ENCODE results near the gene PRKCE. TPM values are rescaled to one million over a fixed set of nuclear protein-coding genes. Genes with fewer than 3 reads are reported as not detected.

The PRKCE gene
- total and polyA plus RNA-seq, 2 experiments from 2014 or later, result 0.94 to 1.2 TPM

- no peaks in the 10 kb centered on the region for H3K27me3 ChIP-seq (ENCODE audit: insufficient read depth)
- H3K79me2 ChIP-seq (replicated peaks; ENCODE audit: insufficient read depth), result no peaks in the 10 kb centered on the region
- DNase-seq (ENCODE audit: low spot score), result no peak
- no peak overlapping the region for H2AFZ ChIP-seq
- peaks cover 3% of the 10 kb centered on the region for H3K27me3 Mint-ChIP-seq (ENCODE audit: insufficient read depth, low read depth, poor library complexity)
- H3K27ac Mint-ChIP-seq, result no peak overlapping the region
- H3K4me2 ChIP-seq, result no peak overlapping the region
- H3K36me3 Mint-ChIP-seq (ENCODE audit: low read depth), result no peaks in the 10 kb centered on the region
- H3K4me3 ChIP-seq, result no peak overlapping the region
- no peak for ATAC-seq
- H4K20me1 ChIP-seq (replicated peaks; ENCODE audit: insufficient read depth), result no peaks in the 10 kb centered on the region
- no peak for TF ChIP-seq ZNF331 (CRISPR knock-in tag; IDR thresholded peaks at IDR 0.05; ENCODE audit: low read depth)
- TF ChIP-seq, protein P1, sequence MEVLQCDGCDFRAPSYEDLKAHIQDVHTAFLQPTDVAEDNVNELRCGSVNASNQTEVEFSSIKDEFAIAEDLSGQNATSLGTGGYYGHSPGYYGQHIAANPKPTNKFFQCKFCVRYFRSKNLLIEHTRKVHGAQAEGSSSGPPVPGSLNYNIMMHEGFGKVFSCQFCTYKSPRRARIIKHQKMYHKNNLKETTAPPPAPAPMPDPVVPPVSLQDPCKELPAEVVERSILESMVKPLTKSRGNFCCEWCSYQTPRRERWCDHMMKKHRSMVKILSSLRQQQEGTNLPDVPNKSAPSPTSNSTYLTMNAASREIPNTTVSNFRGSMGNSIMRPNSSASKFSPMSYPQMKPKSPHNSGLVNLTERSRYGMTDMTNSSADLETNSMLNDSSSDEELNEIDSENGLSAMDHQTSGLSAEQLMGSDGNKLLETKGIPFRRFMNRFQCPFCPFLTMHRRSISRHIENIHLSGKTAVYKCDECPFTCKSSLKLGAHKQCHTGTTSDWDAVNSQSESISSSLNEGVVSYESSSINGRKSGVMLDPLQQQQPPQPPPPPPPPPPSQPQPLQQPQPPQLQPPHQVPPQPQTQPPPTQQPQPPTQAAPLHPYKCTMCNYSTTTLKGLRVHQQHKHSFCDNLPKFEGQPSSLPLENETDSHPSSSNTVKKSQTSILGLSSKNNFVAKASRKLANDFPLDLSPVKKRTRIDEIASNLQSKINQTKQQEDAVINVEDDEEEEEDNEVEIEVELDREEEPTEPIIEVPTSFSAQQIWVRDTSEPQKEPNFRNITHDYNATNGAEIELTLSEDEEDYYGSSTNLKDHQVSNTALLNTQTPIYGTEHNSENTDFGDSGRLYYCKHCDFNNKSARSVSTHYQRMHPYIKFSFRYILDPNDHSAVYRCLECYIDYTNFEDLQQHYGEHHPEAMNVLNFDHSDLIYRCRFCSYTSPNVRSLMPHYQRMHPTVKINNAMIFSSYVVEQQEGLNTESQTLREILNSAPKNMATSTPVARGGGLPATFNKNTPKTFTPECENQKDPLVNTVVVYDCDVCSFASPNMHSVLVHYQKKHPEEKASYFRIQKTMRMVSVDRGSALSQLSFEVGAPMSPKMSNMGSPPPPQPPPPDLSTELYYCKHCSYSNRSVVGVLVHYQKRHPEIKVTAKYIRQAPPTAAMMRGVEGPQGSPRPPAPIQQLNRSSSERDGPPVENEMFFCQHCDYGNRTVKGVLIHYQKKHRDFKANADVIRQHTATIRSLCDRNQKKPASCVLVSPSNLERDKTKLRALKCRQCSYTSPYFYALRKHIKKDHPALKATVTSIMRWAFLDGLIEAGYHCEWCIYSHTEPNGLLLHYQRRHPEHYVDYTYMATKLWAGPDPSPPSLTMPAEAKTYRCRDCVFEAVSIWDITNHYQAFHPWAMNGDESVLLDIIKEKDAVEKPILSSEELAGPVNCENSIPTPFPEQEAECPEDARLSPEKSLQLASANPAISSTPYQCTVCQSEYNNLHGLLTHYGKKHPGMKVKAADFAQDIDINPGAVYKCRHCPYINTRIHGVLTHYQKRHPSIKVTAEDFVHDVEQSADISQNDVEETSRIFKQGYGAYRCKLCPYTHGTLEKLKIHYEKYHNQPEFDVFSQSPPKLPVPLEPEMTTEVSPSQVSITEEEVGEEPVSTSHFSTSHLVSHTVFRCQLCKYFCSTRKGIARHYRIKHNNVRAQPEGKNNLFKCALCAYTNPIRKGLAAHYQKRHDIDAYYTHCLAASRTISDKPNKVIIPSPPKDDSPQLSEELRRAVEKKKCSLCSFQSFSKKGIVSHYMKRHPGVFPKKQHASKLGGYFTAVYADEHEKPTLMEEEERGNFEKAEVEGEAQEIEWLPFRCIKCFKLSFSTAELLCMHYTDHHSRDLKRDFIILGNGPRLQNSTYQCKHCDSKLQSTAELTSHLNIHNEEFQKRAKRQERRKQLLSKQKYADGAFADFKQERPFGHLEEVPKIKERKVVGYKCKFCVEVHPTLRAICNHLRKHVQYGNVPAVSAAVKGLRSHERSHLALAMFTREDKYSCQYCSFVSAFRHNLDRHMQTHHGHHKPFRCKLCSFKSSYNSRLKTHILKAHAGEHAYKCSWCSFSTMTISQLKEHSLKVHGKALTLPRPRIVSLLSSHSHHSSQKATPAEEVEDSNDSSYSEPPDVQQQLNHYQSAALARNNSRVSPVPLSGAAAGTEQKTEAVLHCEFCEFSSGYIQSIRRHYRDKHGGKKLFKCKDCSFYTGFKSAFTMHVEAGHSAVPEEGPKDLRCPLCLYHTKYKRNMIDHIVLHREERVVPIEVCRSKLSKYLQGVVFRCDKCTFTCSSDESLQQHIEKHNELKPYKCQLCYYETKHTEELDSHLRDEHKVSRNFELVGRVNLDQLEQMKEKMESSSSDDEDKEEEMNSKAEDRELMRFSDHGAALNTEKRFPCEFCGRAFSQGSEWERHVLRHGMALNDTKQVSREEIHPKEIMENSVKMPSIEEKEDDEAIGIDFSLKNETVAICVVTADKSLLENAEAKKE (CRISPR knock-in tag; IDR thresholded peaks at IDR 0.05), result no peak
- H3K4me3 Mint-ChIP-seq, result no peak overlapping the region
- H3K9me2 ChIP-seq (ENCODE audit: insufficient read depth), result no peaks in the 10 kb centered on the region
- H3K4me1 ChIP-seq (ENCODE audit: insufficient read depth), result 0 out of 2 replicates have a peak, but pooled peaks cover 3% of the 10 kb centered on the region
- no peaks in the 10 kb centered on the region for H3F3A ChIP-seq (replicated peaks; ENCODE audit: low read depth)
- H3K36me3 ChIP-seq (ENCODE audit: insufficient read depth), result no peaks in the 10 kb centered on the region
- H3K9me3 Mint-ChIP-seq, result no peaks in the 10 kb centered on the region; the same call in 1 of the 3 replicates
- peaks cover 10% of the 10 kb centered on the region for H3K4me1 Mint-ChIP-seq
- H3K27ac ChIP-seq (ENCODE audit: low read depth), result no peak overlapping the region
These were observed 406.7 kb downstream of the PRKCE start for GRCh38 chr2:46058140-46058539.

- Histone ChIP-seq H3K36me3 (ENCODE audit: insufficient read depth) (no peaks in the 10 kb centered on the region), H3K4me3 (no peak overlapping the region), H3K27me3 (ENCODE audit: insufficient read depth) (no peaks in the 10 kb centered on the region), H4K20me1 (replicated peaks; ENCODE audit: insufficient read depth) (no peaks in the 10 kb centered on the region), H3K79me2 (replicated peaks; ENCODE audit: insufficient read depth) (no peaks in the 10 kb centered on the region), H3K9me2 (ENCODE audit: insufficient read depth) (no peaks in the 10 kb centered on the region), H3K4me2 (no peak overlapping the region), H3F3A (replicated peaks; ENCODE audit: low read depth) (no peaks in the 10 kb centered on the region), H3K4me1 (ENCODE audit: insufficient read depth) (0 out of 2 replicates have a peak, but pooled peaks cover 3% of the 10 kb centered on the region), H3K27ac (ENCODE audit: low read depth) (no peak overlapping the region), H2AFZ (peak overlapping the region; percentile 1)
- Mint-ChIP-seq H3K27me3 (ENCODE audit: insufficient read depth, low read depth, poor library complexity) (peaks cover 3% of the 10 kb centered on the region), H3K36me3 (ENCODE audit: low read depth) (no peaks in the 10 kb centered on the region), H3K9me3 (no peaks in the 10 kb centered on the region), H3K27ac (no peak overlapping the region), H3K4me1 (peaks cover 14% of the 10 kb centered on the region), H3K4me3 (no peak overlapping the region)
- peak; percentile 91 for DNase-seq (ENCODE audit: low spot score)
- TF ChIP-seq CTCF (conservative IDR thresholded peaks at IDR 0.05; ENCODE audit: low read depth in 2 of 2) (peak; percentile 91 to 96), ETS1 (IDR thresholded peaks at IDR 0.05) (no peak)
- ATAC-seq, result peak; percentile 92
These were observed 411.4 kb downstream of the PRKCE start for GRCh38 chr2:46062637-46063412.
